PC-3 (cell line): ENCODE results near the gene ASAP3.

Experiments used
- EZH2 ChIP-seq: fragments of 300-600 bp; sonication (generic); IDR thresholded peaks from one replicate; pipeline ENCODE4 v1.6.1; 2017; ENCODE audit warnings: antibody characterized with exemption, mild to moderate bottlenecking, low read length; ENCODE audit not compliant: unreplicated experiment
- EZH2phosphoT487 ChIP-seq: fragments of 300-600 bp; sonication (generic); IDR thresholded peaks from 2 replicates; pipeline ENCODE4 v1.6.1; 2018; ENCODE audit warnings: mild to moderate bottlenecking, antibody characterized with exemption, low read length, borderline replicate concordance
- TF ChIP-seq, protein P1 (sequence below): fragments of 300-600 bp; sonication (generic); conservative IDR thresholded peaks from 2 replicates; pipeline ENCODE4 v1.5.1; 2017; ENCODE audit warnings: antibody characterized with exemption, low read depth, mild to moderate bottlenecking, low read length

- TF ChIP-seq, protein P1, sequence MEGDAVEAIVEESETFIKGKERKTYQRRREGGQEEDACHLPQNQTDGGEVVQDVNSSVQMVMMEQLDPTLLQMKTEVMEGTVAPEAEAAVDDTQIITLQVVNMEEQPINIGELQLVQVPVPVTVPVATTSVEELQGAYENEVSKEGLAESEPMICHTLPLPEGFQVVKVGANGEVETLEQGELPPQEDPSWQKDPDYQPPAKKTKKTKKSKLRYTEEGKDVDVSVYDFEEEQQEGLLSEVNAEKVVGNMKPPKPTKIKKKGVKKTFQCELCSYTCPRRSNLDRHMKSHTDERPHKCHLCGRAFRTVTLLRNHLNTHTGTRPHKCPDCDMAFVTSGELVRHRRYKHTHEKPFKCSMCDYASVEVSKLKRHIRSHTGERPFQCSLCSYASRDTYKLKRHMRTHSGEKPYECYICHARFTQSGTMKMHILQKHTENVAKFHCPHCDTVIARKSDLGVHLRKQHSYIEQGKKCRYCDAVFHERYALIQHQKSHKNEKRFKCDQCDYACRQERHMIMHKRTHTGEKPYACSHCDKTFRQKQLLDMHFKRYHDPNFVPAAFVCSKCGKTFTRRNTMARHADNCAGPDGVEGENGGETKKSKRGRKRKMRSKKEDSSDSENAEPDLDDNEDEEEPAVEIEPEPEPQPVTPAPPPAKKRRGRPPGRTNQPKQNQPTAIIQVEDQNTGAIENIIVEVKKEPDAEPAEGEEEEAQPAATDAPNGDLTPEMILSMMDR, result no peak
- TF ChIP-seq EZH2 (no peak), EZH2phosphoT487 (no peak)
Measured at GRCh38 chr1:23395154-23395724, 88.7 kb downstream of the ASAP3 start.
